Activated T-cell treated with anti-CD3 and anti-CD28 coated beads, Interleukin-2, amount 50 U/mL, for 48 hours (primary cell): ENCODE measurements around the gene ASCL1.

ENCODE experiments used
- DNase-seq, 2 experiments: peaks; one replicate each; pipeline ENCODE4 v3.0.0-alpha.2; 2020

ASCL1 gene

DNA sequence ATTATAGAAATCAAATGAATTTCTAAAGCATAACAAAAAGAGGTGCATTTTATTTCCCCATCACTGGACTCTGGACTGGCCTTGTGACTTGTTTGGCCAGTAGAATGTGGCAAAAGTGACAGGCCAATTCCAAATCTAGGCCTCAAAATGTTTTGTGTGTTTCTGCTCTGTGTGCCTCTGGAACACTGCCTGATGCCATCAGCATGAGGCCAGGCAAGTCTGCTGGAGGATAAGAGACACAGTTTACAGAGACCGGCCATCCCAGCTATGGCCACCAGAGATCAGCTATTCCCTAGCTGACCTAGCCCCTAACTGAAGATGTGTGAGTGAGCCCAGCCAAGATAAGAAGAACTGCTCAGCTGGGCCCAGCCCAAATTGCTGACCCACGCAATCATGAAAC is 32.9 kb downstream of the ASCL1 start:
- no peak for DNase-seq

DNA sequence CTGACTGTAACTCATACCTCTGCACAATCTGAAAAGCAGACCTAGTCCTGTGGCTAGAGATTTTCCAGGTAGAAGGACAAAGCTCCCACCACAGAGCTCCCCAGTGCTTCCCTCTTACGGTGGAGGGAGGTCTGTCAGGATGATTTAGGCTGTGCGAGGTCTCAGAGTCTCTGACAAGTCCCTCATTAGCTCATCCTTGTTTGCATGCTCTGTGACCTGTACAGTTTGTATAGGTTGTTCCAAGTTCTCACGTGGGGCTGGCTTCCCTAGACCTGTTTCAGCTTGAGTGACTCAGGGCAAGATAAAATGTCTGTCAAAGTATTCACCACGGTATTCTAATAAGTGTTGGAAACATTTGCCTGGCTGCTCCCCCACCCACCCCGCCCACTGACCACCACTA is 34.8 kb downstream of the ASCL1 start:
- DNase-seq, result no peak

DNA sequence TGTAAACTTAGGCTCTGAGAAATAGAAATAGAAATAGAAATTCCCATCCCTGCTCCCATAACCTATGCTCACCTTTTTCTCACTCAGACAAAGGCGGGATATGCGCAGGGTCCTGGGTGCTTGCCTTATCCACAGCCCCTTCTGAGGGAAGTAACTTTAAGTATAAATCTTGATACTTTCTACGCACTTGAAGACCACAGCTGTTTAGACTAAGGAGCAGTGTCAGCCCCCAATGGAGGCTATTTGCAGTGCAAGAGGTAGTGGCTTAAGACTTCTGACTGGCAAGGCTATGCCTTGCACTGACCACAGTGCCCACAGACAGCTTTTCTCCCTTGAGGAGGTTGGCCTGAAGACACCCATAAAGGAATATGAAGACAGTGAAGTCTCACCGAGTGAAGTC is 35.2 kb downstream of the ASCL1 start:
- DNase-seq, result no peak

DNA sequence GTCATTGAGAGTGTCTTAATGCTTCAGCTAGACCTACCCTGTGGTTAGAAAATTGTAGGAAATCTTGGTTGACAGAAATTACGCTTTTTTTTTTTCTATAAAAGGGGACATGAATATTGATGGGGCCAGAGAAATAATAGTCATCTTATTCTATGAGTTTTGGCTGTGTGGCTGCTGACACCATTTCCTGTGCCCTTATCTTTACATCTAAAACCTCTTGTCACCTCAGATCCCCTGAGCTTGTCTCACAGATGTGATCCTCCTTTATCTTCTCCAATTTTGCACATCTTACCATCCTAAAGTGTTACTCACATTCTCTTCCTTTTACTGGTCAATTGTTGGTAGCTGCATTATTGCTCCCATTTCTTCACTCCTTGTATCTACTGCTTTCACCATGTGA is 36.1 kb downstream of the ASCL1 start:
- no peak for DNase-seq

DNA sequence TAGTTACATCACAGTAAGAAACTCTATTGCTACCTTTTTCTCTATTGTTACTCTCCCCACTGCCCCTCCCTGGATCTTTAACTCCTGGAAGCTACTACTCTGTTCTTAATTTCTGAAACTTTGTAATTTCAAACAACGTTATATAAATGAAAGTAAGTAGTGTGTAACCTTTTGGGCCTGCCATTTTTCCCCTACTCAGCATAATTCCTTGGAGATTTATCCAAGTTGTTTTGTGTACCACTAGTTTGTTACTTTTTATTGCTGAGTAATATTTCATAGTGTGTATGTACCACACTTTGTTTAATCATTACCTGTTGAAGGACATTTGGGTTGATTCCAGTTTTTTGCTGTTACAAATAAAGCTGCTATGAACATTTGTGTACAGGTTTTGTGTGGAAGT is 37.9 kb downstream of the ASCL1 start:
- DNase-seq, result no peak
